ENCODE measurements around the gene RGMA.

Gene RGMA

DNA sequence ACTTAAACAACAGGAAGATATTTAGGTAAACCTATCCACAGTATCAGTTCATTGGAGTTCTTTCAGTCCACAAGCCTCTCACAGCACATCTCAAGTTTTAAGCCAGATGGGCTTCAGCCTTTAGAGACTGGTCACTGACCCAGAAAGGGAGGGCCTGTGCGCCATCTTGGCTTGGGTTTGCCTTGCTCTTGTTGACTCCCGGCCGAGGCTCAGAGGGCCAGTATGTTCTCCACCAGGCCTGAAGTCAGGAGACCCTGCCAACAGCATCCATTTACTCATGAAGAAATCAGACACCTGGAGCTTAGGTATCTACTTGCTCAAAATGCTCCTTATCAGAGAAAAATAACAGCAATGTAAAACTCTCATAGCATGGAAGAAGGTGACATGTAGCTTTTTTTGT, 6.2 kb downstream of the RGMA start:
- H3K4me3 ChIP-seq (ENCODE audit: low read depth, low read length) = no peak overlapping the region
- no peak for DNase-seq (ENCODE audit: low read depth)

DNA sequence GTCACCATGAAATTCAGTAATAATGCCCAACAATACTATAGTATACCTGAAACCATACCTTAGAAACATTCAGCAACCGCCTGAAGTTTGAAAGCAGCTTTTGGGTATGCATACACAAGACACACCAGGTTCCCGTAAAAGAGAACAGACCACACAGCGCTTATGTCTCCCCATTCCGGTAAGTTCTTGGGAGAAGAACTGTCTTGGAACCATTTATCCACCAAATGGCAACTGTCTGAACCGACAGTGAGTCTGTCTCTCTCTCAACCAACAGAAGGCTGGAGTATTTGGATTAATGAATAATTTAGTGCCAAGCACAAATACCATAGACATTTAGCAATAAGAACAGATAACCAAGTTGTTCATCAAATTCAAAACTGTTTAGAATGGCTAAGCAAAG, 7.6 kb downstream of the RGMA start:
- TF ChIP-seq, protein P1, sequence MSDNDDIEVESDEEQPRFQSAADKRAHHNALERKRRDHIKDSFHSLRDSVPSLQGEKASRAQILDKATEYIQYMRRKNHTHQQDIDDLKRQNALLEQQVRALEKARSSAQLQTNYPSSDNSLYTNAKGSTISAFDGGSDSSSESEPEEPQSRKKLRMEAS (IDR thresholded peaks at IDR 0.05; ENCODE audit: low read depth, low read length) = no peak
- TF ChIP-seq POLR2A (IDR thresholded peaks at IDR 0.05; ENCODE audit: extremely low read depth, insufficient read length) (no peak), MYC (IDR thresholded peaks at IDR 0.05; ENCODE audit: low read depth, low read length) (no peak)
- TF ChIP-seq, protein P2, sequence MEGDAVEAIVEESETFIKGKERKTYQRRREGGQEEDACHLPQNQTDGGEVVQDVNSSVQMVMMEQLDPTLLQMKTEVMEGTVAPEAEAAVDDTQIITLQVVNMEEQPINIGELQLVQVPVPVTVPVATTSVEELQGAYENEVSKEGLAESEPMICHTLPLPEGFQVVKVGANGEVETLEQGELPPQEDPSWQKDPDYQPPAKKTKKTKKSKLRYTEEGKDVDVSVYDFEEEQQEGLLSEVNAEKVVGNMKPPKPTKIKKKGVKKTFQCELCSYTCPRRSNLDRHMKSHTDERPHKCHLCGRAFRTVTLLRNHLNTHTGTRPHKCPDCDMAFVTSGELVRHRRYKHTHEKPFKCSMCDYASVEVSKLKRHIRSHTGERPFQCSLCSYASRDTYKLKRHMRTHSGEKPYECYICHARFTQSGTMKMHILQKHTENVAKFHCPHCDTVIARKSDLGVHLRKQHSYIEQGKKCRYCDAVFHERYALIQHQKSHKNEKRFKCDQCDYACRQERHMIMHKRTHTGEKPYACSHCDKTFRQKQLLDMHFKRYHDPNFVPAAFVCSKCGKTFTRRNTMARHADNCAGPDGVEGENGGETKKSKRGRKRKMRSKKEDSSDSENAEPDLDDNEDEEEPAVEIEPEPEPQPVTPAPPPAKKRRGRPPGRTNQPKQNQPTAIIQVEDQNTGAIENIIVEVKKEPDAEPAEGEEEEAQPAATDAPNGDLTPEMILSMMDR (IDR thresholded peaks at IDR 0.05; ENCODE audit: low read depth, low read length) = no peak
- H3K4me3 ChIP-seq (ENCODE audit: low read depth, low read length) = no peak overlapping the region
- DNase-seq (ENCODE audit: low read depth) = no peak

More for the DNA sequence above, 6.2 kb downstream of the RGMA start:
- TF ChIP-seq, protein P1 (IDR thresholded peaks at IDR 0.05; ENCODE audit: low read depth, low read length) = no peak
- TF ChIP-seq, protein P2 (IDR thresholded peaks at IDR 0.05; ENCODE audit: low read depth, low read length) = no peak
- TF ChIP-seq MYC (IDR thresholded peaks at IDR 0.05; ENCODE audit: low read depth, low read length) (no peak), POLR2A (IDR thresholded peaks at IDR 0.05; ENCODE audit: extremely low read depth, insufficient read length) (no peak)

DNA sequence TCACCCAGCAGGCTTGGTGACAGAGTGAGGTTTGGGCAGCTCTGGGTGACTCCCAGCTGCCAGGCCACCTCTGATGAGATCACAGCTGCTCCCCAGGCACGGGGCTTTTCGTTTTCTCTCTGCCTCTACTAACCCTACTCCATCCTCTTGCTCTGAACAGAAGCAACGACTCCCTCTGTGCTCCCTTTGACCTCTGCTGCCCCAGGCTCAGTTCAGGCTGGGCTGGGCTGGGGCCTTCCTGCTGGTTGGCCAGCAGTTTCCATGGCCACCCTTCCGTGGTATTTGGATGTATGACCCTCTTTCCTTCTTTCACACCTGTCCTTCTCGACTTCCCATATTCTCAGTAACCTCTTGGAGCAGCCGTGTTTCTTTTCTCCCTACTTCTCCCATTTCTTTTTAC, 8.6 kb downstream of the RGMA start:
- TF ChIP-seq POLR2A (IDR thresholded peaks at IDR 0.05; ENCODE audit: extremely low read depth, insufficient read length) (no peak), MYC (IDR thresholded peaks at IDR 0.05; ENCODE audit: low read depth, low read length) (no peak)
- TF ChIP-seq, protein P2 (IDR thresholded peaks at IDR 0.05; ENCODE audit: low read depth, low read length) = no peak
- TF ChIP-seq, protein P1 (IDR thresholded peaks at IDR 0.05; ENCODE audit: low read depth, low read length) = no peak
- H3K4me3 ChIP-seq (ENCODE audit: low read depth, low read length) = no peak overlapping the region
- no peak for DNase-seq (ENCODE audit: low read depth)

DNA sequence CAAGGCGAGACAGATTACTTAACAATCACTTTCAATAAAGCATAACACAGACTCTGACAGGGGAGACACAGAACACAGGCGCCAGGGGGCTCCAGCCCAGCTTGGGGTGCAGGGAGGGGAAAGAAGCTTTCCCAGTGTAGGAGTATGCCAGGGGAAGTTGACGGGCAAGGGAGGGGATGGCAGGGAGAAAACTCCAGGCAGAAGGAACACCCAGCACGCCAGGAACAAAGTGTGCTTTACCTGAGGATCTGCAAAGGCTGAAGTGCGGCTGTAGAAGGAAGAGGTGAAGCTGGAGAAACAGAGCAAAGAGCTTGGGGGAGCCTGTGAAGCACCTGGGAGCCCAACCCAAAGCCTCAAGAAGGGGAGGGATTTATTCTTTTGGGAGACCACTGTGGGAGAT, 12.1 kb downstream of the RGMA start:
- DNase-seq (ENCODE audit: low read depth) = no peak
- TF ChIP-seq, protein P1 (IDR thresholded peaks at IDR 0.05; ENCODE audit: low read depth, low read length) = no peak
- TF ChIP-seq MYC (IDR thresholded peaks at IDR 0.05; ENCODE audit: low read depth, low read length) = no peak
- TF ChIP-seq POLR2A (IDR thresholded peaks at IDR 0.05; ENCODE audit: extremely low read depth, insufficient read length) = no peak
- TF ChIP-seq, protein P2 (IDR thresholded peaks at IDR 0.05; ENCODE audit: low read depth, low read length) = no peak
- H3K4me3 ChIP-seq (ENCODE audit: low read depth, low read length) = no peak overlapping the region

DNA sequence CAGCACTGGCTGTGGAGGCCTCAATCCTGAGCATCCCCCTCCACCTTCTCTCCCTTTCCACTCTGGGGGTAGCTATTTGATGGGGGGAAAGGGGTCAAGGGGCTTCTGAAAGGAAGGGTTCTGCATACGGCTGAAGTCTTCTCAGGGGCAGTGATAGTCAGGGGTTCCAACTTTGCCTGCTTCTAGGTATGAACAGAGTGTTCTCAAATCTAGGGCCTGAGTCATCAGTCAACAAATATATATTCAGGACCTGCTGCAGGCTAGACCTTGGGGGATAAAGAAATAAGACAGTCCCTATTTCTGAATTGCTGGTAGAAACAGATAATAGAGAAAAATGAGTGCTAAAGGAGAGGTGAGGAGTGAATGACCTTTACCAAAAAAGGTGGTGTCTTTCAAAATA, 12.8 kb downstream of the RGMA start:
- H3K4me3 ChIP-seq (ENCODE audit: low read depth, low read length) = no peak overlapping the region
- TF ChIP-seq MYC (IDR thresholded peaks at IDR 0.05; ENCODE audit: low read depth, low read length) (no peak), POLR2A (IDR thresholded peaks at IDR 0.05; ENCODE audit: extremely low read depth, insufficient read length) (no peak)
- TF ChIP-seq, protein P1 (IDR thresholded peaks at IDR 0.05; ENCODE audit: low read depth, low read length) = no peak
- TF ChIP-seq, protein P2 (IDR thresholded peaks at IDR 0.05; ENCODE audit: low read depth, low read length) = no peak
- DNase-seq (ENCODE audit: low read depth) = no peak

DNA sequence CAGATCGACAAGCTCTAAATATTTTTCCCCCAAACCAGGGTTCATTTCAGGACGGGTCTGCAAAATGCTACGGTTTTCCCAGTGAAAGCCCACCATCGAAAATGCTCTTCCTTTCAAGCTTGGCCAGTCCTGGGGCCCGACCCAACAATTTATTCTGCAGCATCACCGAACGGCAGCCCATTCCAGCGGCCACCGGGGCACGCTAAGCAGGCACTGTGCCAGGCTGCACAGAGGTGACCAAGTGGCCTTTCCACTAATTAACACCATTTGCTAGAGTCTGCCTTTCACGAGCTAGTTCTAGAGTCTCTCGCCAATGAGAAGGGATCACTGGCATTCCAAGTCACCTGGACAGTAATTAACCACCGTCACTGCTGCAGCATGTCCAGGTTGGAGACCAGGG, 14.4 kb downstream of the RGMA start:
- H3K4me3 ChIP-seq (ENCODE audit: low read depth, low read length) = no peak overlapping the region
- DNase-seq (ENCODE audit: low read depth) = no peak
- TF ChIP-seq MYC (IDR thresholded peaks at IDR 0.05; ENCODE audit: low read depth, low read length) (no peak), POLR2A (IDR thresholded peaks at IDR 0.05; ENCODE audit: extremely low read depth, insufficient read length) (no peak)
- TF ChIP-seq, protein P2 (IDR thresholded peaks at IDR 0.05; ENCODE audit: low read depth, low read length) = no peak
- TF ChIP-seq, protein P1 (IDR thresholded peaks at IDR 0.05; ENCODE audit: low read depth, low read length) = no peak
